Hematopoietic multipotent progenitor cell treated with erythropoietin and hydrocortisone succinate and interleukin-3 and kit ligand, for 15 days (in vitro differentiated cells): ENCODE measurements around the gene MAU2.
"Not testable (repeated sequence)": the region's sequence is repeated elsewhere in the genome, so short reads cannot be mapped to it uniquely, and the experiment has no call there.

Experiments used
- DNase-seq: peaks from one replicate; pipeline ENCODE4 v3.0.0-alpha.2; 2015; ENCODE audit warnings: low spot score

Gene MAU2

GRCh38 chr19:19347401-19348110 is 26.9 kb downstream of the MAU2 start:
- DNase-seq = no peak

- DNase-seq = no peak
Measured at GRCh38 chr19:19348266-19348665, 27.6 kb downstream of the MAU2 start.

- no peak for DNase-seq
Measured at GRCh38 chr19:19349365-19349764, 28.7 kb downstream of the MAU2 start.

GRCh38 chr19:19350756-19351155 is 30.1 kb downstream of the MAU2 start:
- not testable (repeated sequence) for DNase-seq

DNA sequence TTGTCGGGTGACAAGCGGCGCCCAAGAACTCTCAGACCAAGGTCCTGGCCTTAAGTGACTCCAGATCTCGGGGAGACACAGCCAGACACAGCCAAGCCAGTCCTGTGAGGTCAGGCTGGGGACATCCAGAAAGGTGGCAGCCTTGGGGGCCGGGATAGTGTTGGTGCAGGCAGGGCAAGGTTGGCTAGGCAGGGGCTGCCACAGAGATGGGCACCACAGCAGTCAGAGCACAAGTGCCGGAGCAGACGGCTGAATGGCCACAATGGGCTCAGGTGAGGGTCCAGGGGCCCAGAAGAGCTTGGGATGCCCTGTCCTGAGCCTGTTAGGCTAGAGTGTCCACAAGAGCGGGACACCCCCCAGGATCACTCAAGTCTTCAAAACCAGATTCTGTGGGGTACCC is 32.2 kb downstream of the MAU2 start:
- no peak for DNase-seq

- no peak for DNase-seq
Measured at GRCh38 chr19:19354007-19354406, 33.4 kb downstream of the MAU2 start.

GRCh38 chr19:19354932-19355331 is 34.3 kb downstream of the MAU2 start:
- DNase-seq = no peak

DNA sequence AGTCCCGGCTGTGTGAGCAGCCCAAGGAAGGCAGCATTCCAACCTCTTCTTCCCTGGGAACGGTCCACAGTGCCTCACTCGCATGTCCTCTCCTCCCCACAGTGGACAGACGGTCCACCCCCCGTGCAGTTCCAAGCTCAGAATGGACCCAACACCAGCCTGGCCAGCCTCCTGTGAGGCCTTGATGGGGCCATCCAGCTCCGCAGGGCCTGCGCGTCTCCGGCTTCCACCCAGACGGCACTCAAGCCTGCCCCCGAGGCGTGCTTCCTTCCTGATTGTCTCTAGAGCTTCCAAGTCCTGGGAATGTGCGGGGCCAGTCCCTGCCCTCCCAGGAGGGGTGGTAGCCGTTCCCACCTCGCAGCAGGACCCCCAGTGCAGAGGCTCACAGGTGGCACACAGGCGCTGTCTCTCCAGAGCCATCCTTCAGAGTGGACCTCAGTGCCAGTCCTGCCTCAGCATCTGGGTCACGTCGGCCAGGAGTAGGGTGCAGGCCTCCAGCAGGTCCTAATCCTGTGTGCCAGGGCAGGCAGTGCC is 35.0 kb downstream of the MAU2 start:
- DNase-seq = no peak

- DNase-seq = no peak
Measured at GRCh38 chr19:19356500-19356899, 35.9 kb downstream of the MAU2 start.

- DNase-seq = no peak
Measured at GRCh38 chr19:19356901-19357566, 36.4 kb downstream of the MAU2 start.

DNA sequence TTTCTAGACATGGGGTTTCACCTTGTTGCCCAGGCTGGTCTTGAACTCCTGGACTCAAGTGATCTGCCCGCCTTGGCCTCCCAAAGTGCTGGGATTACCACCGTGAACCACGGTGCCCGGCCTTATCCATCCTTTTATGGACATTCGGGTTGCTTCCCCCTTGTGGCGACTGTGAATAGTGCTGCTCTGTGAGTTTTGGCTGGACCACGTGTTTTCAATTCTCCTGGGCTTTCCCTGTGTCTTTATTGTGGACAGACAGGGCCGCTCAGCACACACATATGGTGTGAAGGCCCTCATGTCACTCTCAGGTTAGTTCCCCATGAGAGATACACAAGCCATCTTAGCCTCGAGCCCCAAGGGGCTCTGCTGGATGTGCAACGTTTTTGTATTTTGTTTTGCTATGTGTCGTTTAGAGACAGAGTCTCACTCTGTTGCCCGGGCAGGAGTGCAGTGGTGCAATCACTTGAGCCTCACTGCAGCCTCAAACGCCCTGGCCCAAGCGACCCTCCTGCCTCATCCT is 40.5 kb downstream of the MAU2 start:
- DNase-seq = peak; percentile 76

GRCh38 chr19:19362075-19362474 is 41.4 kb downstream of the MAU2 start:
- DNase-seq = no peak

DNA sequence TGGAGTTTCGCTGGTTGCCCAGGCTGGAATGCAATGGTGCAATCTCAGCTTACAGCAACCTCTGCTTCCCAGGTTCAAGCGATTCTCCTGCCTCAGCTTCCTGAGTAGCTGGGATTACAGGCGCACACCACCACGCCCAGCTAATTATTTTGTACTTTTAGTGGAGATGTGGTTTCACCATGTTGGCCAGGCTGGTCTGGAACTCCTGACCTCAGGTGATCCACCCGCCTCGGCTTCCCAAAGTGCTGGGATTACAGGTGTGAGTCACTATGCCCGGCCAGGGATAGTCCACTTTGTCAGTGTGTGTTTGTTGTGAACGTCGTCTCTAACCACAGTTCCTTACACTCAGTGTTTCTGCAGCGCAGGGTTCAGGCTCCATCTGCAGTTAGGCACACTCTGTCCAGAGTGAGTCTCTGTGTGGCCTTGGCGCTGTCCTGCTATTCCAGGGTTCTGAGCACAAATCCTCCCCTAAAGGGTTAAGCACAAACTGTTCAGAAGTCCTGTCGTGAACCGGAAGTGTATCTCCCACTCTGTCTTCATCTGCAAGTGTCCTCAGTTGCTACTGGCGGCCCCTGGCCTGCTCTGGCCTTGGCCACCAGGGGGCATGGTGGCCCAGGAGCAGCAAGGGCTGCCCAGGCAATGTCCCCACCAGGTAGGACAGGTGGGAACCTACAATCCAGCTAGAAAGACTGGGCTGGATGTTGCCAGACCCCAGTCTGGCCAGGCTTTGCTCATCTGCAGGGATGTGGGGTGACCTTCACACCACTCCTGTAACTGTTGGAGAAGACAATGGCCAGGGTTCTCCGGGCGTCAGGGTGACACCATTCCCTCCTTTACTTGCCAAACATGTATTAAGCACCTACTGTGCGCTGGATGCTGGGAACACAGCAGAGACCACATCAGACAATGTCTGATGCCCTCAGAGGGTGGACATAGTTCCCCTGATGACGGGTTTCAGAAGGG is 46.1 kb downstream of the MAU2 start:
- DNase-seq = peak; percentile 79

DNA sequence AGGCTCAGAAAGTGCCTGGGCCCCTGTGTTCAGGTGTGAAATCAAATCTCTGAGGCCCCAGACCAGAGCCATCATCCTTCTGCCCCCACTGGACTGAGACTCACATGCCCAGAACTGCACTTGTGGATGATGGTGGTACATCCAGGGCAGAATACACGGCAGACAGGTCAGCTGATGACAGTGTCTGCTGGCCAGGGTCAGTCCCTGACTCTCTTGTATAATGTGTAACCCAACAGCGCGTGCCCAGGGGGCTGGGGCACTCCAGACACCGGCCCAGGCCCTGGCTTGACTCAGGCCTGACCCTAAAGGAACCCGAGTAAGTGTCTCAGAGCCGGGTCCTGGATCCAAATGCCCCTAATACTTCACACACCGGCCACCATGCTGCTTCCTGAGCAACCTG is 47.5 kb downstream of the MAU2 start:
- DNase-seq = no peak

DNA sequence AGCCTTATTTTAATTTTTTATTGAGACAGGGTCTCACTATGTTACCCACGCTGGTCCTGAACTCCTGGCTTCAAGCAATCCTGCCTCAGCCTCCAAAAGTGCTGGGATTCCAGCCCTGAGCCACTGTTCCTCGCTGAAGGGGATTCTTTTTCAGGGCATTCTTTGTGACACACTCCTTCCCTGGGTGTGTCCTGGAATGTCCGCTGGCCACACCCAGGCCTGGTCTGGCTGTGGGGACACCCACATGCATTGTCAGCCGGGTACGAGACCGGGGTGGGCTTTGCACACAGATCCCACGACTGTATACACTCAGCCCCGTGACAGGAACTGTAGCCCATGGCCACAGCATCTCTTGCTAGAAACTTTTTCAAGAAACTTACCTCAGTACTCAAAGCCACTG is 50.4 kb downstream of the MAU2 start:
- no peak for DNase-seq

DNA sequence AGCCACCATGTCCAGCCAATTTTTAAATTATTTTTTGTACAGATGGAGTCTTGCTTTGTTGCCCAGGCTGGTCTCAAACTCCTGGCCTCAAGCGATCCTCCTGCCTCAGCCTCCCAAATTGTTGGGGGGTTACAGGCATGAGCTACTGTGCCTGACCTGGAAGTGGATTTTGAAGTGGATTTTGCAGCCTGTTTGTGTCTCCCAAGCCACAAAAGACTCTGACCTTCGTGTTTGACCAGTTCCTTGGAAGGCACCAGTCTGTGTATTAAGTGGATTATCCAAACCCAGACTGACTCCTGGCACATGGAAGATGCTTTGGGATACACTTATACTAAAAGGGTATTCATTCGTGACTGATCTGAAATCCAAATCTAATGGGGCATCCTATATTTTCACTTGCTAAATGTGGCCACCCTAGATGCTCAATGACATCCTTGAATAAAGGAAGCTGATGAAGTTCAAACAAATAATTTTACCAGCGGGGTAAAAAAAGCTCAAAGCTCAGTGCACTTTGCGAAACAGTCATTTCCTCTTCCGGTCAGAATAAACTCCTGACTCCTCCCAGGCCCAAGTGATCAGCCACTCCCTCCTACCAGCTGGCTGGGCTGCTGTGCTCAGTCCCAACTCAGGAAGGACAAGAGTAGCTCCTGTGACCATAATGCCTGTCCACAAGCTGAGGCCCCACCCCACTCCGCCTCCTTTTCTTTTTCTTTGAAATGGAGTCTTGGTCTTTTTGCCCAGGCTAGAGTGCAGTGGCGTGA is 52.2 kb downstream of the MAU2 start:
- peak; percentile 46 for DNase-seq

DNA sequence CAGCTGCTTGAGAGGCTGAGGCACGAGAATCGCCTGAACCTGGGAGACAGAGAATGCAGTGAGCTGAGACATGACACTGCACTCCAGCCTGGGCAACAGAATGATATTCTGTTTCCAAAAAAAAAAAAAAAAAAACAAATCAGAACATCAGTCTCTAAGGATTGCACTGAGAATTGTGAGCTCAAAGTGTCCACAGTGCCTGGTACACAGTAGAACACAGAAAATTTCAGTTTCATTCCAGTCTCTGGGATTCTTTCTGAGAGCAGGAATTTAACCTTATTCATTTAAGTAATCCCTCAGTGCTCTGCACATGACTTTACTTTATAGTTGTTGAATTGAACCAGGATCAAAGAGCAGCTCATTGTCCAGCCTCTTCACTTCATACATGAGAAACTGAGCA is 58.9 kb downstream of the MAU2 start:
- DNase-seq = no peak

DNA sequence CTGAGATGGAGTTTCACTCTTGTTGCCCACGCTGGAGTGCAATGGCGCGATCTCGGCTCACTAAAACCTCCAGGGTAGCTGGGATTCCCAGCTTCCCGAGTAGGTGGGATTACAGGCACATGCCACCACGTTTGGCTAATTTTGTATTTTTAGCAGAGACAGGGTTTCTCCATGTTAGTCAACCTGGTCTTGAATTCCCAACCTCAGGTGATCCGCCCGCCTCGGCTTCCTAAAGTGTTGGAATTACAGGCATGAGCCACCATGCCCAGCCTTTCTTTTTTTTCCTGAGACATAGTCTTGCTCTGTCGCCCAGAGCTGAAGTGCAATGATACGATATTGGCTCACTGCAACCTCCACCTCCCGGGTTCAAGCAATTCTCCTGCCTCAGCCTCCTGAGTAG is 59.7 kb downstream of the MAU2 start:
- DNase-seq = not testable (repeated sequence)

DNA sequence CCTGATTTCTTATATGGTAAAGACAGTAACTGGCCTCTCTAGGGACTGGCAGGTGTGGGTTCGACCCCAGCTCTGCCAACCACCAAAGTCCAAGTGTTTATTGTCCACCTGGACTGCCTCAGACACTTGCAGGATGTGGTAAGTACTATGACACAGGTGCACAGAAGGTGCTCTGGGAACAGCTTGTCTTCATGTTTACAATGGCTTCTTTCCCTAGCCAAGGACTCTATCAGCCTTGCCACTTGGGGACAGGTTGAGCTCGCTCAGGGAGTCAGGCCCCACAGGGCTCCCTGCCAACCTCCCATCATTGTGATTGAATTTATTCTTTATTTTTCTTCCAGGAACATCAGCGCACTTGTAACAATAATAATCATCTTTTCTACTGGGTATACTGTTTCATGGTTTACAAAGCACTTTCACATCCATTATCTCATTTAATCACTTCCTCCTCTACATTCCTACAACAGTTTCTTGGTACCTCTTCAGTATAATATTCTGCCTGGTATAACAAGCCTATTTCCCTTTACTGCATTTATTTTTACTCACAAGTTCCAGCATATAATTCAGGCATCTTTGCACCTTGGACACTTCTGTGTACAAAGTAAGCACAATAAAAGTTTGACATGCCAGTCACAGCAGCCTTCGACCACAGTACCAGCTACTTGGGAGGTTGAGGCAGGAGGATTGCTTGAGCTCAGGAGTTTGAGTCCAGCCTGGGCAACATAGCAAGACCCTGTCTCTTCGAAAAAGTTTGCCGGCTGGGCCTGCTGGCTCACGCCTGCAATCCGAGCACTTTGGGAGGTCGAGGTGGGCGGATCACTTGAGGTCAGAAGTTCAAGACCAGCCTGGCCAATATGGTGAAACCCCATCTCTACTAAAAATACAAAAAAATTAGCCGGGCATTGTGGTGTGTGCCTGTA is 60.6 kb downstream of the MAU2 start:
- no peak for DNase-seq

- no peak for DNase-seq
Measured at GRCh38 chr19:19382118-19382517, 61.5 kb downstream of the MAU2 start.
